GM19463 (cell line): Measurements from ENCODE around the gene SLC6A1.

Source experiments
- ATAC-seq: cut with Tn5 transposase; IDR thresholded peaks from one replicate; pipeline ENCODE4 v1.9.1; 2021; ENCODE audit warnings: mild to moderate bottlenecking, moderate library complexity; ENCODE audit not compliant: unreplicated experiment

SLC6A1 gene

DNA sequence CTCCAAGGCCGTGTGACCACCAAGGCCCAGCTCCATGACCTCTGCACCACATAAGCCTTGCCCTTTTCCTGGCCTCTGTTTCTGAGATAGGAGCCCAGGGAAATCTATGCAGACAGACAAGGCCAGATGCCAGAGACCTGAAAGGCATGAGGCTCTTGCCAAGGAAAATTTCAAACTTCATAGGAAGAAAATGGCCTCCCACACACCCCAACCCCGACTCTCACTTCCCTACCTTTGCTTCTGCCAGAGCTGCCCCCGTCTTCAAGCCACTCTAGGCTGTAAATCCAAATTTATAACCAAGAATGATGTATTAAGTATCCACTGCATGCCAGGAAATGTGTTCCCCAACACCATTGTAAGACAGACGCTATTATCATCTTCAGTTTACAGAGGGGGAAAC is 96.3 kb downstream of the SLC6A1 start:
- ATAC-seq: no peak
